Measurements from ENCODE around the gene FAM107B.

FAM107B gene

GRCh38 chr10:14499601-14499904 is 275.1 kb downstream of the FAM107B start:
- H3K4me3 ChIP-seq (ENCODE audit: low read depth, low read length), result no peak overlapping the region
- CTCF ChIA-PET, result interaction anchor here (0.5 to 1.5 kb wide), 10 partner anchors 19 to 379 kb away, joined by 3 to 11 read pairs (median 4); partner anchors contain the start of gene SUV39H2
- TF ChIP-seq ZNF324 (tag by site-specific recombination; IDR thresholded peaks at IDR 0.05) (no peak), ZFHX2 (tag by site-specific recombination; conservative IDR thresholded peaks at IDR 0.05) (no peak), YY2 (tag by site-specific recombination; IDR thresholded peaks at IDR 0.05) (no peak), ZNF10 (tag by site-specific recombination; IDR thresholded peaks at IDR 0.05) (no peak)
- no peaks in the 10 kb centered on the region for H3K4me1 ChIP-seq (ENCODE audit: control insufficient read depth, insufficient read depth, low read length)
- no peaks in the 10 kb centered on the region for H3K9me3 ChIP-seq (ENCODE audit: control insufficient read depth, insufficient read depth, low read depth, low read length)
- POLR2A ChIA-PET, result no interaction called here
- no peaks in the 10 kb centered on the region for H3K36me3 ChIP-seq (ENCODE audit: control insufficient read depth in 2 of 2, insufficient read depth in 1 of 2, low read length in 2 of 2)
- no peak overlapping the region for H3K27ac ChIP-seq (ENCODE audit: extremely low read depth, low read depth, low read length)

- no peak overlapping the region for H3K4me3 ChIP-seq (ENCODE audit: low read depth, low read length)
- POLR2A ChIA-PET, result no interaction called here
- H3K4me1 ChIP-seq (ENCODE audit: control insufficient read depth, insufficient read depth, low read length), result no peaks in the 10 kb centered on the region
- H3K36me3 ChIP-seq (ENCODE audit: control insufficient read depth in 2 of 2, insufficient read depth in 1 of 2, low read length in 2 of 2), result no peaks in the 10 kb centered on the region
- no peak overlapping the region for H3K27ac ChIP-seq (ENCODE audit: extremely low read depth, low read depth, low read length)
- TF ChIP-seq ZNF248 (tag by site-specific recombination; IDR thresholded peaks at IDR 0.05) (no peak), ZNF138 (tag by site-specific recombination; IDR thresholded peaks at IDR 0.05; ENCODE audit: borderline replicate concordance) (no peak), ZEB2 (tag by site-specific recombination; IDR thresholded peaks at IDR 0.05) (no peak), ZNF184 (tag by site-specific recombination; IDR thresholded peaks at IDR 0.05) (no peak), ZNF19 (tag by site-specific recombination; IDR thresholded peaks at IDR 0.05; ENCODE audit: low read depth) (no peak), SP2 (tag by site-specific recombination; IDR thresholded peaks at IDR 0.05) (no peak), ZNF394 (tag by site-specific recombination; IDR thresholded peaks at IDR 0.05; ENCODE audit: borderline replicate concordance) (no peak), KLF8 (tag by site-specific recombination; IDR thresholded peaks at IDR 0.05) (no peak), ZSCAN5A (tag by site-specific recombination; IDR thresholded peaks at IDR 0.05) (no peak), ZIC2 (tag by site-specific recombination; IDR thresholded peaks at IDR 0.05) (no peak), SCRT1 (tag by site-specific recombination; IDR thresholded peaks at IDR 0.05; ENCODE audit: borderline replicate concordance) (no peak), ZNF785 (tag by site-specific recombination; IDR thresholded peaks at IDR 0.05) (no peak)
- H3K9me3 ChIP-seq (ENCODE audit: control insufficient read depth, insufficient read depth, low read depth, low read length), result no peaks in the 10 kb centered on the region
- CTCF ChIA-PET, result interaction anchor here (0.6 to 1.7 kb wide), 11 partner anchors 8 to 474 kb away, joined by 3 to 6 read pairs (median 4); no protein-coding TSS in a partner anchor
Observed at GRCh38 chr10:14498326-14498725, 276.4 kb downstream of the FAM107B start.

- Histone ChIP-seq H3K4me1 (ENCODE audit: control insufficient read depth, insufficient read depth, low read length) (no peaks in the 10 kb centered on the region), H3K9me3 (ENCODE audit: control insufficient read depth, insufficient read depth, low read depth, low read length) (no peaks in the 10 kb centered on the region), H3K27ac (ENCODE audit: extremely low read depth, low read depth, low read length) (no peak overlapping the region), H3K4me3 (ENCODE audit: low read depth, low read length) (no peak overlapping the region), H3K36me3 (ENCODE audit: control insufficient read depth in 2 of 2, insufficient read depth in 1 of 2, low read length in 2 of 2) (no peaks in the 10 kb centered on the region)
- TF ChIP-seq ZNF354C (tag by site-specific recombination; IDR thresholded peaks at IDR 0.05; ENCODE audit: borderline replicate concordance, low read depth) (no peak), ZBTB6 (tag by site-specific recombination; IDR thresholded peaks at IDR 0.05) (no peak), PRDM1 (tag by site-specific recombination; IDR thresholded peaks at IDR 0.05) (no peak), ZNF423 (tag by site-specific recombination; IDR thresholded peaks at IDR 0.05) (no peak)
- POLR2A ChIA-PET, result no interaction called here
- CTCF ChIA-PET, result interaction anchor here (0.7 kb wide), 1 partner anchor 190 kb away, joined by 4 read pairs; no protein-coding TSS in a partner anchor
Observed at GRCh38 chr10:14491811-14492210, 282.9 kb downstream of the FAM107B start.

Measured in HEK293 (cell line).